ENCODE results near the gene ADK. TPM values are rescaled to one million over a fixed set of nuclear protein-coding genes. Genes with fewer than 3 reads are reported as not detected.

The ADK gene
- total RNA-seq, 4 donors from 2014 or later, result 62.1 to 84.7 (median 74.4) TPM

DNA sequence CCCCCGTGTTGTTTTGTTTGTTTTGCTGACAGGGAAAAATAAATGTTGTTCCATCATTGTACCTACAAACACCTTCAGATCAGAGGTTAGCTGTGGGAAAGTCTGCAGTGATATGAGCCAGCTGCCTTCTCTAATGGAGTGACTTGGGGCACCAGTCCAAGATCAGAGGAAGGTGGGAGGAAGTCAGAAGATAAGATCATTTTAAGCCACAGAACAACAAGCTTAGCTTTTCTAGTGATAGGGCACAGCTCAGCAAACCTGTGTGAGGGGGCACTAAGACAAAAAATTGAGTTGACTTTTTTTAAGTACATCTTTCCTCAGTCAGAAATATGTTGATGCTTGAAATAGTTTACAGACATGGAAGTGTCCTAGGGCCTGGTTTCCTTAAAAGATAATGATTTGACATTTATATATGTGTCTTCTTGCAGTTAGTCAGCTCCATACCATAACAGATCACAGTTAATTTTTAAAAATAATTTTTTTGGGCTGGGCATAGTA lies 435.1 kb downstream of the ADK start:
- intact Hi-C loops (cut with DNase I), result no loop called here
- Histone ChIP-seq H3K4me3 (replicated peaks in 1 of 3) (no peak overlapping the region), H3K4me1 (peaks cover 56% of the 10 kb centered on the region in 2 donors), H3K9me3 (no peaks in the 10 kb centered on the region), H3K27ac (peak overlapping the region; percentile 84 to 95 (median 89)), H3K36me3 (no peaks in the 10 kb centered on the region), H3K27me3 (no peaks in the 10 kb centered on the region)
- WGBS, 2 donors, result 0 to 6% methylated on average over 1 of the region's 1 CpG
- TF ChIP-seq POLR2A (IDR thresholded peaks at IDR 0.05) (no peak), CTCF (IDR thresholded peaks at IDR 0.05) (no peak)
- peak; percentile 55 to 58 for DNase-seq

DNA sequence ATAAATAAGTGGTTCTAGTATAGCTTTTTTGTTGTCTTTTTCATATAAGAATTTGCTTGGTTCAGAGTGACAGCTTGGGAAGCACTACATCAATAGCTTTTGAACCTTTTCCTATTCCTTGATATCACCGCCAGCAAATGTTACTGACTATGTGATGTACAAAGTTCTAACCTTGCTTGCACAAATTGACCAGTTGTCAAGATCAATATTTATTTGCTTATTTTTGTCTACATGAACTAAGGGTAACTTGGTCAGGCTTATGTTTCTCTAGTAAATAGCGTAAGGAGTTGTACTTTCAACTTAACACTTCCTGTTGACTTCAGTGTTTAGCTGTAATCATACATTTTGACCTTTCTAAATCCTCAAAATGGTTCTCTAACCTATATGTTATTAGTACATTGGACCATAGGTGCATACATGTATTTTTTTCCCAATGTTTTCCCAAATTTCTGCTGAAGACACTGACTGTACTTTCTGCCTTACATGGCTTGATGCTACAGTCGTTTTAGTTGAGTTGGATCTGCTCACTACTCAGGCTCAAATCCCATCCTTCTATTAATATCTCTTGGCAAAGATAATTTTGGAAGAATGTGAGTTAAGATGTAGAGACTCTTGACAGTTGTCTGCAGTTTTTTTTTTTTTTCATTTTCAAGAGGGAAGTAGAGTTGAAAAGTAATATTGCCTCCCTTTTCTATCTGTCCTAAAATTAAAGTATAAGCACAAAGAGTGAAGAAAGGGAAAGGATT lies 436.3 kb downstream of the ADK start:
- DNase-seq, result no peak
- TF ChIP-seq POLR2A (IDR thresholded peaks at IDR 0.05) (no peak), CTCF (IDR thresholded peaks at IDR 0.05) (no peak)
- WGBS, 2 donors, result 79 to 80% methylated on average over 3 of the region's 3 CpGs

GRCh38 chr10:74589226-74589673 lies 438.2 kb downstream of the ADK start:
- no peaks in the 10 kb centered on the region for H3K9me3 ChIP-seq
- no peaks in the 10 kb centered on the region for H3K36me3 ChIP-seq
- TF ChIP-seq POLR2A (IDR thresholded peaks at IDR 0.05), result no peak
- no peak for TF ChIP-seq CTCF (IDR thresholded peaks at IDR 0.05)
- peak; percentile 92 to 94 for DNase-seq
- no peak overlapping the region for H3K4me3 ChIP-seq (replicated peaks in 1 of 3)
- intact Hi-C loops (cut with DNase I), result no loop called here
- 9 to 13% methylated on average over 6 of the region's 6 CpGs for WGBS, 2 donors
- H3K4me1 ChIP-seq, result peaks cover 62 to 66% of the 10 kb centered on the region in 2 donors
- H3K27me3 ChIP-seq, result no peaks in the 10 kb centered on the region
- H3K27ac ChIP-seq, result peak overlapping the region; percentile 34 to 95 (median 42)

More for the DNA sequence above, 436.3 kb downstream of the ADK start:
- Histone ChIP-seq H3K36me3 (no peaks in the 10 kb centered on the region), H3K27ac (peak overlapping the region in 2 of 3 donors; percentile 84 to 95), H3K9me3 (no peaks in the 10 kb centered on the region), H3K27me3 (no peaks in the 10 kb centered on the region), H3K4me1 (peaks cover 56 to 60% of the 10 kb centered on the region in 2 donors), H3K4me3 (replicated peaks in 1 of 3) (no peak overlapping the region)
- intact Hi-C loops (cut with DNase I), result no loop called here

DNA sequence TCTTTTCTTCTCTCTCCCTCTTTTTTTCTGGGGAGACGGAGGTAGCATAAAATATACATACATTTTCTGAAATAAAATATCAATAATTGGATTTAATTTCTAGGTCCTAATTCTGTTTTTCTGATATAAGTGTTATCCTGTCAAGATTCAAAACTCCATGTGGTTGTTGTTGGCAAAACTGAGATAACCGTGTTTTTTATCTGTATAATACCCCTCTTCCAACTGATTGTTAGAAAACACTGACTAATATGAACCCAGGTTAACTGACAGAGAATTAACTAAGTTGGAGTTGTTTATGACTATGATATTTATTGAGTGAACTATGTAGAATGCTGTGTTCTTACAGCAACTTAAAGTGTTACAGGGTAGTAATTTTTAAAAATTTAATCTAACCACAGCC lies 438.8 kb downstream of the ADK start:
- WGBS, 2 donors, result 74% methylated on average over 2 of the region's 2 CpGs
- Histone ChIP-seq H3K4me3 (replicated peaks in 1 of 3) (no peak overlapping the region), H3K4me1 (peaks cover 56 to 60% of the 10 kb centered on the region in 2 donors), H3K27ac (peak overlapping the region; percentile 7 to 42 (median 40)), H3K9me3 (no peaks in the 10 kb centered on the region), H3K27me3 (no peaks in the 10 kb centered on the region), H3K36me3 (no peaks in the 10 kb centered on the region)
- intact Hi-C loops (cut with DNase I), result no loop called here
- no peak for DNase-seq
- TF ChIP-seq POLR2A (IDR thresholded peaks at IDR 0.05) (no peak), CTCF (IDR thresholded peaks at IDR 0.05) (no peak)

- intact Hi-C loops (cut with DNase I), result no loop called here
- no peak for TF ChIP-seq CTCF (IDR thresholded peaks at IDR 0.05)
- no peak for TF ChIP-seq POLR2A (IDR thresholded peaks at IDR 0.05)
- no peak for DNase-seq
- WGBS, 2 donors, result 86 to 90% methylated on average over 2 of the region's 2 CpGs
- no peaks in the 10 kb centered on the region for H3K27me3 ChIP-seq
- no peak overlapping the region for H3K27ac ChIP-seq
- H3K36me3 ChIP-seq, result no peaks in the 10 kb centered on the region
- peaks cover 24 to 30% of the 10 kb centered on the region in 2 donors for H3K4me1 ChIP-seq
- no peak overlapping the region for H3K4me3 ChIP-seq (replicated peaks in 1 of 3)
- no peaks in the 10 kb centered on the region for H3K9me3 ChIP-seq
Measured at GRCh38 chr10:74593470-74593869, 442.4 kb downstream of the ADK start.

Data from thyroid gland (tissue), 4 donors.